Large intestine (tissue), 3 donors: ENCODE data around the gene RBM38. TPM values are rescaled to one million over a fixed set of nuclear protein-coding genes. Genes with fewer than 3 reads are reported as not detected.

ENCODE experiments used
- DNase-seq, 2 donors: peaks; one replicate each; pipeline versions ENCODE4 v3.0.0 to v3.0.0-alpha.2; 2013
- H3K27ac ChIP-seq: one replicate; pipeline ENCODE4 v1.5.1; 2013; ENCODE audit warnings: low read length
- H3K27me3 ChIP-seq: 2 replicates; pipeline ENCODE4 v1.6.1; 2013; ENCODE audit warnings: low read length; ENCODE audit not compliant: control insufficient read depth, insufficient read depth
- H3K36me3 ChIP-seq: 2 replicates; pipeline ENCODE4 v1.6.1; 2013; ENCODE audit warnings: low read length; ENCODE audit not compliant: control insufficient read depth, insufficient read depth
- H3K4me1 ChIP-seq: one replicate; pipeline ENCODE4 v1.6.1; 2013; ENCODE audit warnings: low read length; ENCODE audit not compliant: control insufficient read depth, insufficient read depth
- H3K4me3 ChIP-seq: one replicate; pipeline ENCODE4 v1.5.1; 2013; ENCODE audit warnings: low read length
- H3K9me3 ChIP-seq: one replicate; pipeline ENCODE4 v1.6.1; 2013; ENCODE audit warnings: mild to moderate bottlenecking, low read depth, low read length, moderate library complexity; ENCODE audit not compliant: control insufficient read depth
- WGBS: methylation state at CpG from one replicate; pipeline ENCODE4 v1.1.5; 2013; ENCODE audit warnings: low lambda C conversion rate; ENCODE audit not compliant: insufficient coverage; 5-methylcytosine and 5-hydroxymethylcytosine counted together
- polyA plus RNA-seq: library from polyadenylated mRNA; unstranded; fragments of 120-200 nt; gene quantifications from one replicate; pipeline ENCODE4 v1.2.1, GENCODE V29; 2013

RBM38 gene
- polyA plus RNA-seq, 1 donor = 19.7 TPM

- Histone ChIP-seq H3K4me1 (no peaks in the 10 kb centered on the region), H3K36me3 (peaks cover 32% of the 10 kb centered on the region), H3K9me3 (no peaks in the 10 kb centered on the region), H3K27me3 (no peaks in the 10 kb centered on the region), H3K27ac (no peak overlapping the region), H3K4me3 (no peak overlapping the region)
- DNase-seq = no peak
- WGBS = no CpG with 5 or more reads among the region's 14 CpGs
These were observed 18.6 kb downstream of the RBM38 start for GRCh38 chr20:57409672-57410397.

- Histone ChIP-seq H3K4me1 (no peaks in the 10 kb centered on the region), H3K36me3 (peaks cover 26% of the 10 kb centered on the region), H3K4me3 (no peak overlapping the region), H3K27ac (no peak overlapping the region), H3K9me3 (no peaks in the 10 kb centered on the region), H3K27me3 (no peaks in the 10 kb centered on the region)
- no peak for DNase-seq
- no CpG with 5 or more reads among the region's 15 CpGs for WGBS
These were observed 19.3 kb downstream of the RBM38 start for GRCh38 chr20:57410398-57410920.

GRCh38 chr20:57410924-57411323 is 19.7 kb downstream of the RBM38 start:
- H3K27ac ChIP-seq = no peak overlapping the region
- no peaks in the 10 kb centered on the region for H3K27me3 ChIP-seq
- WGBS = no CpG with 5 or more reads among the region's 5 CpGs
- H3K4me1 ChIP-seq = no peaks in the 10 kb centered on the region
- peaks cover 22% of the 10 kb centered on the region for H3K36me3 ChIP-seq
- no peak for DNase-seq
- H3K4me3 ChIP-seq = no peak overlapping the region
- H3K9me3 ChIP-seq = no peaks in the 10 kb centered on the region

DNA sequence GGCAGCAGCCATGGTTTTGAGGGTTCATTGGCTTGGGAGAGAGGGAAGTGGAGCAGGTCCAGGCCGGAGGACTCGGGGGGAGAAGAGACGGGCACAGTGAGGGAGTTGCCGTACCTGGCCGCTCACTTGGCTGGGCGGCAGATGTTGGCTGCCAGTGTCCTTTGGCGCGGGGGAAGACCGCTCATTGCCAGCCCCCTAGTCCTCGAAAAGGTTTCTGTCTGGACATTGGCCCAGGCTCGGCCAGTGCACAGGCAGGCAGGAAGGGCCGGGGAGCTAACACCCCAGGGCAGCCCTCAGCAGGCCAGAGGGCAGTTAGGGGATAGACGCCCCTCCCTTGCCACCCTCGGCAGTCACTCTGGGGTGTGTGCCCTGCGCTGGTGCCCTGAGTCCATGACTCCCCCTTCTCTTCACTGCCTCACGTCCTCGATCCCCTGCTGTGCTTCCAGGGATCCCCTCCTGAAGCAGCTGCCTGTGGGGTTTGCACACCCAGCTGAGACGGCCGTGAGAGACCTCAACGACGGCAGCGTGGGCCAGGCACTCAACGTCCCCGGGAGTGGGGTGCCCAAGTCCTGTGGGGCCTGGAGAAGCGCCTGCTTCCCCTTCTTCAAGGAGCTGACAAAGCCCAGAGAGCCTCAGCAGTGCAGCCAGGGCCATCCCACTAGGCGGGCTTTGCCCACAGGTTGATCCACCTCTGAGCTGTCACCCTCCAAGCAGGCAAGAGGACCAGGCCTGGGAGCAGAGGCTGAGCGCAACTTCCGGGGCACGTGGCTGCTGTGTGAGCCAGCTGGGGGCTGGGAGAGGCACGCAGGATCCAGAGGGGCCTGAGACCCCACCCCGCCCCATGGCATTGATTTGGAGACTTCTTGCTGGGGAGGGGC is 20.4 kb downstream of the RBM38 start:
- Histone ChIP-seq H3K27me3 (no peaks in the 10 kb centered on the region), H3K4me1 (no peaks in the 10 kb centered on the region), H3K36me3 (peaks cover 17% of the 10 kb centered on the region), H3K4me3 (no peak overlapping the region), H3K9me3 (no peaks in the 10 kb centered on the region), H3K27ac (no peak overlapping the region)
- WGBS = no CpG with 5 or more reads among the region's 31 CpGs
- no peak for DNase-seq

DNA sequence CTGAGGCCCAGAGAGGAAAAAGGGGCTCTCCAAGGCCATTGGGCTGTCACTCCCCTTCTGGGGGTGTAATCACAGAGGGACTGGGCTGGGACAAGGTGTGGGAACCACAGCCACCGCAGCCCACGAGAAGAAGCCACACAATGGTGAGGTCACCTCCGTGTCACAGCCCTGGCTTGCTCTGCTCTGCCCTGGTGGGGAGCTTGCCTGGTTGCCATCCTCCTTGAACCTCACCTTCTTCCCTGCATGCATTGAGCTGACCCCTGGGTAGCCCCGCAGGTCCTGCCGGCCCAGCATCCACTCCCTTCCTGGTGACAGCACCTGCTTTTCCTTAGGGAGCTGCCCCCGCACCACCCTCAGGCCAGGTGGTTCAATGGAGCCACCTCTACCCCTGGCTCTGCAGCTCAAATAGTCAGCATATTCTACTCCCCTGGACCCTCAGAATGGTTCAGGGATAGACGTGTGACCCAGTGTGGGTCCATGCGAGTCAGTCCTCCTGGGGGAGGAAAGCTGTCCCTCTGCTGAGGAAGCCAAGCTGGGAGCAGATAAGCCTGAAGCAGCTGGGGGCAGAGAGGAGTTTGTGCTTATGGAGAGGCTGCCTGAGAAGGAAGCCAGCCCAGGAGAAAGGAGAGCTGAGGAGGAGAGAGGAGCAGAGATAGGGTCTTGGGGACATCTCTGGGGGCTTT is 21.3 kb downstream of the RBM38 start:
- no peak for DNase-seq
- Histone ChIP-seq H3K27me3 (no peaks in the 10 kb centered on the region), H3K4me3 (no peak overlapping the region), H3K9me3 (no peaks in the 10 kb centered on the region), H3K27ac (no peak overlapping the region), H3K4me1 (no peaks in the 10 kb centered on the region), H3K36me3 (peaks cover 16% of the 10 kb centered on the region)
- no CpG with 5 or more reads among the region's 8 CpGs for WGBS

GRCh38 chr20:57413986-57414385 is 22.8 kb downstream of the RBM38 start:
- no peaks in the 10 kb centered on the region for H3K9me3 ChIP-seq
- peaks cover 6% of the 10 kb centered on the region for H3K27me3 ChIP-seq
- no peak overlapping the region for H3K27ac ChIP-seq
- H3K4me1 ChIP-seq = no peaks in the 10 kb centered on the region
- H3K4me3 ChIP-seq = no peak overlapping the region
- peaks cover 7% of the 10 kb centered on the region for H3K36me3 ChIP-seq
- no peak for DNase-seq
- no CpG with 5 or more reads among the region's 10 CpGs for WGBS

DNA sequence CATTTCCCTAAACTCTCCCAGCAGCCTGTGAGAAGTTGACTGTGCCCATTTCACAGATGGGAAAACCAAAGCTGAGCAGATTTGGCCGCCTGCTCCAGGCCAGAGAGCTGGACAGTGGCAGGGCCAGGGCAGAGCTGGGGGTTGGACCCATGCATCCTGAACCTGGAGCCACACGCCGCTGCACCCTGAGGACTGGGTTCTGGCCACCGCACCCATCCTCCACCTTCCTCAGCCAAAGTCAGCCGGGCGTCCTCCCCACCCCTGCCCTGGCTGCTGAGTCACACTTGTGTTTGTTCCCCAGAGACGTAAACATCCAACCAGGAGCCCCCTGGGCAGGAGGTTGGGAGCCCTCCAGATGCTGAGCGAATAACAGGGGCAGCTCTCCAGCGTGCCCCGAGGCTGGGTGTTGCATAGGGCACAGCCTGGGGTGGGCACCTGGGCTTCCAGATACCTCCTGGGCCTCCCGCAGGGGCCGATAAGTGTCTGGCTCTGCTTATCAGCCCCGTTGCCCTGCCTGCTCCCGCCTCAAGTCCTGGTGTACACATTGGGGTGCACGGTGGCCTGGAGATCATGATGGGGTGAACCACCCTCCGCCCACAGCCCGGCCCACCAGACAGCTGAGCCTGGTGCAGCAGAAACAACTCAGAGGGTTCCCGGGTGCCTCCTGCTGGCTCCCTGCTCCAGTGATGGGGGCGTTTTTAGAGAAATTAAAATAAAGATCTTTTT is 23.8 kb downstream of the RBM38 start:
- Histone ChIP-seq H3K4me3 (no peak overlapping the region), H3K4me1 (no peaks in the 10 kb centered on the region), H3K27me3 (peaks cover 7% of the 10 kb centered on the region), H3K9me3 (no peaks in the 10 kb centered on the region), H3K36me3 (no peaks in the 10 kb centered on the region), H3K27ac (no peak overlapping the region)
- WGBS = no CpG with 5 or more reads among the region's 19 CpGs
- DNase-seq = no peak

DNA sequence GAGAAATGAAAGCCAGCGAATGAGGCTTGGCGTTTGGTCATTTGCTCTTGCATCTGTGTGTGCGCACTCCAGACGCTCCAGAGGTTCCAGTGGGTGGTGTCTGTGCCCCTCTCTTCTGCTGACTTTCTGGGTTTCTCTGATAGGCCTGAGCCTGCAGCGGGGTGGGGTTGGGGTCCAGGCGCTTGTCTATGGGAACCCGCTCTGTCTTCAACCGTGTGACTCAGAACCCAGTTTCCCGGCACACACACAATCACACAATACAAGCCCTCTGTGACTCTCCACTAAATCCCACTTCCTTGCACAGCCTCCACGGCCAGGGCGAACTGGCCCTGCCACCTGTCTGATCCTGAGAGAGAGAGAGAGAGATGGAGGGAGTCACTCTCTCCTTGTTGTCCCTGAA is 24.6 kb downstream of the RBM38 start:
- no CpG with 5 or more reads among the region's 11 CpGs for WGBS
- H3K4me3 ChIP-seq = no peak overlapping the region
- no peaks in the 10 kb centered on the region for H3K9me3 ChIP-seq
- H3K27ac ChIP-seq = no peak overlapping the region
- no peaks in the 10 kb centered on the region for H3K36me3 ChIP-seq
- DNase-seq = no peak
- H3K27me3 ChIP-seq = peaks cover 8% of the 10 kb centered on the region
- no peaks in the 10 kb centered on the region for H3K4me1 ChIP-seq

DNA sequence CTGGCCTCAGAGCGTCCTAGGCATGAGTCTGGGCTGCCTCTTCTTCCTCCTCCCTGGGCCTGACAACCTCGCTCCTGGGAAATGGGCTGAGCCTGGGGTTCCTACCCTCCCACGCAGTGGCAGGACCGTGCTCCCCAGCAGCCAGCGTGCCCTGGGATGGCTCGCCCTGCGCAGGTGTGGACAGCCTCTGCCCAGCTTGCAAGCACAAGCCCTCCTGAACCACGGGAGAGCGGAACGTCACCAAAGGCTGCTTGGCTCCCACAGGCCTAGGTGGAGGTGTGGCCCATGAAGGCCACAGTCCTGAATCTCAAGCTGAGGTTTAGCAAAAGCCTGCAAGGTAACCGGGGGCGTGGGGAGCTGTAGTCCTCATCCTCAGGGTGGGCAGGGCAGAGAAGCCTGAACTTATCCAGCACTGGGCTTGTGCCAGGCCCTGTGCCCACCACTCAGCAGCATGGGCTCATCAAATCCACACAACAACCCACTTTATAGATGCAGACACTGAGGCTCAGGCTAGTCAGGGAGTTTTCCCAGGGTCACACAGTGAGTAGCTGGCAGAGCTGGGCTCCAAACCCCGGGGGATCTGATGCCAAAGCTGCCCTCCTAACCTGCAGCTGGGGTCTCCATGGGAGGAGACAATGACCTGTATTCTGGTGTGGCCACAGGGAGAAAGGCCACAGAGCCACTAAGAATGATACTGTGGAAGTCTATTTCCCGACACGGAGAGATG is 25.3 kb downstream of the RBM38 start:
- no CpG with 5 or more reads among the region's 15 CpGs for WGBS
- Histone ChIP-seq H3K9me3 (no peaks in the 10 kb centered on the region), H3K4me3 (no peak overlapping the region), H3K36me3 (no peaks in the 10 kb centered on the region), H3K4me1 (no peaks in the 10 kb centered on the region), H3K27ac (no peak overlapping the region), H3K27me3 (peaks cover 10% of the 10 kb centered on the region)
- no peak for DNase-seq
